EH (cell line): Measurements from ENCODE around the gene CCM2.
"Not testable (repeated sequence)": the region's sequence is repeated elsewhere in the genome, so short reads cannot be mapped to it uniquely, and the experiment has no call there.

Experiments used
- DNase-seq: peaks from one replicate; pipeline ENCODE4 v3.0.0-alpha.2; 2015; ENCODE audit warnings: low read depth

CCM2 gene

GRCh38 chr7:45034710-45035109 is 34.7 kb downstream of the CCM2 start:
- not testable (repeated sequence) for DNase-seq

- no peak for DNase-seq
These were observed 35.4 kb downstream of the CCM2 start for GRCh38 chr7:45035371-45035770.

GRCh38 chr7:45035893-45036292 is 35.9 kb downstream of the CCM2 start:
- no peak for DNase-seq

- DNase-seq, result no peak
These were observed 36.3 kb downstream of the CCM2 start for GRCh38 chr7:45036317-45036716.

- DNase-seq, result no peak
These were observed 36.8 kb downstream of the CCM2 start for GRCh38 chr7:45036796-45037195.

- DNase-seq, result no peak
These were observed 37.9 kb downstream of the CCM2 start for GRCh38 chr7:45037876-45038275.

- no peak for DNase-seq
These were observed 39.1 kb downstream of the CCM2 start for GRCh38 chr7:45039106-45039505.

- no peak for DNase-seq
These were observed 44.3 kb downstream of the CCM2 start for GRCh38 chr7:45044338-45044737.

- no peak for DNase-seq
These were observed 48.7 kb downstream of the CCM2 start for GRCh38 chr7:45048748-45049147.

- DNase-seq, result no peak
These were observed 50.2 kb downstream of the CCM2 start for GRCh38 chr7:45050198-45050597.

- DNase-seq, result no peak
These were observed 52.0 kb downstream of the CCM2 start for GRCh38 chr7:45052011-45052410.

GRCh38 chr7:45053401-45053800 is 53.4 kb downstream of the CCM2 start:
- DNase-seq, result no peak

- no peak for DNase-seq
These were observed 53.9 kb downstream of the CCM2 start for GRCh38 chr7:45053941-45054340.

- DNase-seq, result no peak
These were observed 54.4 kb downstream of the CCM2 start for GRCh38 chr7:45054442-45054841.

GRCh38 chr7:45055016-45055415 is 55.0 kb downstream of the CCM2 start:
- peak; percentile 47 for DNase-seq

- no peak for DNase-seq
These were observed 55.7 kb downstream of the CCM2 start for GRCh38 chr7:45055594-45056219.

GRCh38 chr7:45057878-45058277 is 57.9 kb downstream of the CCM2 start:
- no peak for DNase-seq

- no peak for DNase-seq
These were observed 60.3 kb downstream of the CCM2 start for GRCh38 chr7:45060295-45060694.

GRCh38 chr7:45061352-45061751 is 61.4 kb downstream of the CCM2 start:
- DNase-seq, result no peak

- DNase-seq, result no peak
These were observed 61.9 kb downstream of the CCM2 start for GRCh38 chr7:45061806-45062425.

GRCh38 chr7:45064047-45064725 is 64.2 kb downstream of the CCM2 start:
- DNase-seq, result no peak

GRCh38 chr7:45065031-45065995 is 65.3 kb downstream of the CCM2 start:
- no peak for DNase-seq
